GM12878 (cell line): Measurements from ENCODE around the gene TRAPPC4. TPM values are rescaled to one million over a fixed set of nuclear protein-coding genes. Genes with fewer than 3 reads are reported as not detected.

Source experiments
- ATAC-seq: fragments of 200-7000 bp; cut with Tn5 transposase; 3 replicates; pipeline ENCODE4 v1.9.1; 2020; ENCODE audit warnings: mild to moderate bottlenecking, moderate library complexity
- BruUV-seq: library from RNA; stranded (reverse); fragments of 400-500 nt; replicated peaks from 2 replicates; lab custom pipeline; 2021; lab: Mats Ljungman, UMichigan
- CTCF ChIA-PET: fragments of 300-600 bp; sonication (Branson Sonifier 250); formaldehyde crosslinking; extraction: SDS; loops from one replicate; lab custom pipeline; 2021; ENCODE audit warnings: inconsistent platforms; lab: Yijun Ruan, JAX
- POLR2A ChIA-PET: fragments of 350-600 bp; formaldehyde crosslinking; extraction: SDS; loops from one replicate; lab custom pipeline; 2021; ENCODE audit warnings: inconsistent platforms; lab: Charles Lee
- RAD21 ChIA-PET: fragments of 300-600 bp; sonication (Branson Sonifier 250); formaldehyde crosslinking; loops from one replicate; lab custom pipeline; 2023; ENCODE audit warnings: antibody characterized with exemption; ENCODE audit not compliant: unreplicated experiment; lab: Charles Lee
- SMC1A ChIA-PET: fragments of 300-600 bp; sonication (Branson Sonifier 250); formaldehyde crosslinking; loops from one replicate; lab custom pipeline; 2023; ENCODE audit not compliant: unreplicated experiment, uncharacterized antibody; lab: Charles Lee
- DNase-seq: peaks from one replicate; pipeline ENCODE4 v3.0.0-alpha.2; 2011; ENCODE audit warnings: low read depth, low spot score
- FAIRE-seq: peaks from 3 replicates; lab custom pipeline; 2011; peaks lifted over from hg19 to GRCh38; lab: Jason Lieb, UNC
- H2AFZ ChIP-seq: 2 replicates; pipeline ENCODE4 v1.6.0; 2011; ENCODE audit warnings: low read depth, low read length, control low read depth; ENCODE audit not compliant: control insufficient read depth
- H3K27ac ChIP-seq: 2 replicates; pipeline ENCODE4 v1.5.1; 2011; ENCODE audit warnings: control low read depth; ENCODE audit not compliant: control insufficient read depth, insufficient read depth
- H3K27me3 ChIP-seq, 2 experiments: replicated peaks in 1 of 2; 2 replicates each; pipeline versions ENCODE4 v1.6.0 to v1.6.1; 2011; ENCODE audit warnings: low read length in 1 of 2; ENCODE audit not compliant: control insufficient read depth in 2 of 2, insufficient read depth in 2 of 2
- H3K36me3 ChIP-seq, 2 experiments: 2 replicates each; pipeline ENCODE4 v1.5.1; 2011; ENCODE audit warnings: low read length in 1 of 2; ENCODE audit not compliant: control insufficient read depth in 2 of 2, insufficient read depth in 2 of 2
- H3K4me1 ChIP-seq: 2 replicates; pipeline ENCODE4 v1.6.1; 2011; ENCODE audit warnings: mild to moderate bottlenecking, low read length, moderate library complexity, mixed read lengths; ENCODE audit not compliant: control insufficient read depth, insufficient read depth
- H3K4me2 ChIP-seq: 2 replicates; pipeline ENCODE4 v1.6.0; 2011; ENCODE audit warnings: control low read depth; ENCODE audit not compliant: control insufficient read depth, insufficient read depth
- H3K4me3 ChIP-seq: fragments of 200-600 bp; sonication (generic); 2 replicates; pipeline ENCODE4 v1.5.1; 2016
- H3K79me2 ChIP-seq: 2 replicates; pipeline ENCODE4 v1.6.0; 2011; ENCODE audit warnings: low read length; ENCODE audit not compliant: control insufficient read depth, insufficient read depth
- H3K9ac ChIP-seq: 2 replicates; pipeline ENCODE4 v1.8.0; 2011; ENCODE audit warnings: low read length, control low read depth, mixed read lengths; ENCODE audit not compliant: control insufficient read depth, insufficient read depth
- H3K9me3 ChIP-seq: replicated peaks from 3 replicates; pipeline ENCODE4 v1.5.1; 2011; ENCODE audit warnings: mild to moderate bottlenecking, low read length; ENCODE audit not compliant: control insufficient read depth, insufficient read depth
- H4K20me1 ChIP-seq: 2 replicates; pipeline ENCODE4 v1.6.0; 2011; ENCODE audit not compliant: control insufficient read depth, insufficient read depth
- BMI1 ChIP-seq: fragments of 450-650 bp; IDR thresholded peaks from 2 replicates; pipeline ENCODE4 v1.6.1; 2016; ENCODE audit warnings: mild to moderate bottlenecking, moderate library complexity, borderline replicate concordance
- GABPA ChIP-seq: IDR thresholded peaks from 2 replicates; pipeline ENCODE4 v1.6.1; 2014; ENCODE audit warnings: antibody characterized with exemption, low read depth, mild to moderate bottlenecking, inconsistent platforms
- IKZF1 ChIP-seq: fragments of 450-650 bp; conservative IDR thresholded peaks from 2 replicates; pipeline ENCODE4 v1.6.1; 2017; ENCODE audit warnings: antibody characterized with exemption, mild to moderate bottlenecking
- MXI1 ChIP-seq: fragments of 150-350 bp; IDR thresholded peaks from 2 replicates; pipeline ENCODE4 v1.6.1; 2011; ENCODE audit warnings: low read depth, mild to moderate bottlenecking, inconsistent platforms, low read length, improper control_type of control experiment
- POLR2AphosphoS5 ChIP-seq: IDR thresholded peaks from 2 replicates; pipeline ENCODE4 v1.6.1; 2011; ENCODE audit warnings: mild to moderate bottlenecking, low read length, inconsistent platforms
- TCF3 ChIP-seq: IDR thresholded peaks from 2 replicates; pipeline ENCODE4 v1.6.1; 2012; ENCODE audit warnings: low read depth, mild to moderate bottlenecking, low read length, borderline replicate concordance; ENCODE audit not compliant: insufficient read depth
- ZBTB4 ChIP-seq: fragments of 450-650 bp; formaldehyde crosslinking; IDR thresholded peaks from 2 replicates; pipeline ENCODE4 v1.4.0; 2022; ENCODE audit warnings: mild to moderate bottlenecking, moderate library complexity
- ZSCAN29 ChIP-seq: fragments of 450-650 bp; IDR thresholded peaks from 2 replicates; pipeline ENCODE4 v1.6.1; 2017; ENCODE audit warnings: mild to moderate bottlenecking, moderate library complexity
- WGBS: methylation state at CpG from one replicate; pipeline ENCODE4 v1.1.6; 2016; ENCODE audit warnings: low lambda C conversion rate; ENCODE audit not compliant: insufficient replicate concordance, insufficient coverage; ENCODE audit errors: missing lambda C conversion rate; 5-methylcytosine and 5-hydroxymethylcytosine counted together
- in situ Hi-C: fragments of 300-500 bp; cut with MboI; formaldehyde crosslinking; loops from 9 replicates; pipeline ENCODE4 v1.14.3; 2018; ENCODE audit warnings: mixed read lengths
- intact Hi-C: fragments of 100-400 bp; cut with micrococcal nuclease; formaldehyde crosslinking; loops from one replicate; pipeline ENCODE4 v1.14.2; 2022; ENCODE audit not compliant: unreplicated experiment
- polyA plus RNA-seq, 11 experiments: library from polyadenylated mRNA; depleted of rRNA in 4 of 11; unstranded in 6 of 11; stranded (reverse) in 5 of 11; fragments of >200 nt; fragmentation: Nextera tagmentation in 4 of 11; fragmentation: Illumina TruSeq in 1 of 11; extraction: Ambion mirVana in 4 of 11; extraction: Trizol in 1 of 11; gene quantifications; 1 replicate in 1 of 11; 2 replicates in 10 of 11; pipeline versions ENCODE4 v1.2.1 to v1.2.3, GENCODE V29; 2011 to 2016; ENCODE audit warnings: inconsistent platforms in 2 of 11, missing spikeins in 2 of 11, low read depth in 1 of 11
- total RNA-seq, 4 experiments: library from RNA; depleted of rRNA in 3 of 4; stranded (reverse); fragments of >200 nt in 3 of 4; fragmentation: Illumina TruSeq in 1 of 4; extraction: Trizol in 1 of 4; gene quantifications; 2 replicates each; pipeline versions ENCODE4 v1.2.1 to v1.2.3, GENCODE V29; 2013 to 2021

The TRAPPC4 gene
- total and polyA plus RNA-seq, 10 of the 15 experiments (the other 5 are each of a cell fraction or from before 2014, with no cell fraction given) = 61.6 to 231 (median 98.8) TPM

DNA sequence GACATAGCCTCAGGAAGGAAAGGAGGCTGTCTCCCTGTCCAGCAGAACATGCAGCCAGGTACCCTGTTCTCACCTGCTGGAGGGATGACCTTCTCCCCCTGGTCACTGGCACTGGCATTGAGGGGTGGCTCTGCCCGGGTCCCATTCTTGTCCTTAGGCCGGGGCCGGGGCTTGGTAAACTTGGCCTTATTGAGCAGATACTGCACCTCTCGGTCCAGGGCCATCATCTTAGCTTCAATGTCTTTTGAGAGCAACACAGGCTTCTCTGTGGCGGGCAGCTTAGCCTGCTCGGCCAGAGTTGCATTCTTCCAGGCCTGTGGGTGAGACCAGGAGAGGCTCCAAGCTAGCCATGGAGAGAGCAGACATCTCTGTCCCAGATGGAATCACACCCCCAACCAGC lies 27.9 kb downstream of the TRAPPC4 start:
- H3K4me3 ChIP-seq = no peak overlapping the region
- H3K27me3 ChIP-seq = no peaks in the 10 kb centered on the region
- no peak overlapping the region for H3K9ac ChIP-seq
- H2AFZ ChIP-seq = no peak overlapping the region
- CTCF ChIA-PET = interaction anchor here (1.0 kb wide), 1 partner anchor 14 kb away, joined by 4 read pairs; no protein-coding TSS in a partner anchor
- H3K4me2 ChIP-seq = no peak overlapping the region
- no peak for ATAC-seq
- no peaks in the 10 kb centered on the region for H3K9me3 ChIP-seq
- H3K27ac ChIP-seq = no peak overlapping the region
- TF ChIP-seq GABPA = no peak
- no peak for TF ChIP-seq ZBTB4 (CRISPR knock-in tag)
- no peak for TF ChIP-seq BMI1
- no peak for TF ChIP-seq IKZF1
- TF ChIP-seq MXI1 = no peak
- no peak for TF ChIP-seq ZSCAN29
- TF ChIP-seq POLR2AphosphoS5 = no peak; the same call in 1 of the 2 replicates
- no peak for TF ChIP-seq TCF3
- H4K20me1 ChIP-seq = no peaks in the 10 kb centered on the region
- intact Hi-C loops (no loop called here), in situ Hi-C loops (no loop called here)
- SMC1A ChIA-PET = no interaction called here
- POLR2A ChIA-PET = interaction anchor here (0.5 to 2.5 kb wide), 2 partner anchors 9 to 286 kb away, joined by 4 to 10 read pairs; no protein-coding TSS in a partner anchor
- over 99% methylated on average over 6 of the region's 6 CpGs for WGBS
- DNase-seq = no peak
- RAD21 ChIA-PET = interaction anchor here (1.5 kb wide), 1 partner anchor 177 kb away, joined by 3 read pairs; no protein-coding TSS in a partner anchor
- peaks cover 40% of the 10 kb centered on the region in 2 experiments for H3K36me3 ChIP-seq
- no TSS peak for BruUV-seq
- peaks cover 6% of the 10 kb centered on the region for H3K79me2 ChIP-seq
- no peak for FAIRE-seq
- peaks cover 9% of the 10 kb centered on the region; the same call in 1 of the 2 replicates for H3K4me1 ChIP-seq
